PFSK-1 (cell line): ENCODE data around the gene DCTPP1.

Source experiments
- FOXP2 ChIP-seq: optimal IDR thresholded peaks from 2 replicates; pipeline ENCODE3; 2011; ENCODE audit warnings: borderline replicate concordance, control low read depth, inconsistent platforms; ENCODE audit not compliant: insufficient read depth; ENCODE audit errors: extremely low read length, extremely low read depth
- POLR2AphosphoS5 ChIP-seq: IDR thresholded peaks from 2 replicates; pipeline ENCODE4 v1.6.1; 2012; ENCODE audit warnings: low read depth, mild to moderate bottlenecking, control low read depth, low read length, moderate library complexity
- SIN3A ChIP-seq: IDR thresholded peaks from 2 replicates; pipeline ENCODE4 v1.6.1; 2012; ENCODE audit warnings: mild to moderate bottlenecking, low read length, moderate library complexity, borderline replicate concordance; ENCODE audit not compliant: insufficient read depth
- TAF1 ChIP-seq: IDR thresholded peaks from 2 replicates; pipeline ENCODE4 v1.6.1; 2012; ENCODE audit warnings: low read length, control low read depth, borderline replicate concordance; ENCODE audit not compliant: insufficient read depth
- TF ChIP-seq, protein P1 (sequence below), 2 experiments: IDR thresholded peaks; 2 replicates each; pipeline versions ENCODE4 v1.6.1 to v1.8.0; 2011 to 2012; ENCODE audit warnings: low read depth in 2 of 2, low read length in 2 of 2, control low read depth in 1 of 2, inconsistent platforms in 1 of 2, mild to moderate bottlenecking in 1 of 2, moderate library complexity in 1 of 2; ENCODE audit not compliant: insufficient read depth in 1 of 2

DNA sequence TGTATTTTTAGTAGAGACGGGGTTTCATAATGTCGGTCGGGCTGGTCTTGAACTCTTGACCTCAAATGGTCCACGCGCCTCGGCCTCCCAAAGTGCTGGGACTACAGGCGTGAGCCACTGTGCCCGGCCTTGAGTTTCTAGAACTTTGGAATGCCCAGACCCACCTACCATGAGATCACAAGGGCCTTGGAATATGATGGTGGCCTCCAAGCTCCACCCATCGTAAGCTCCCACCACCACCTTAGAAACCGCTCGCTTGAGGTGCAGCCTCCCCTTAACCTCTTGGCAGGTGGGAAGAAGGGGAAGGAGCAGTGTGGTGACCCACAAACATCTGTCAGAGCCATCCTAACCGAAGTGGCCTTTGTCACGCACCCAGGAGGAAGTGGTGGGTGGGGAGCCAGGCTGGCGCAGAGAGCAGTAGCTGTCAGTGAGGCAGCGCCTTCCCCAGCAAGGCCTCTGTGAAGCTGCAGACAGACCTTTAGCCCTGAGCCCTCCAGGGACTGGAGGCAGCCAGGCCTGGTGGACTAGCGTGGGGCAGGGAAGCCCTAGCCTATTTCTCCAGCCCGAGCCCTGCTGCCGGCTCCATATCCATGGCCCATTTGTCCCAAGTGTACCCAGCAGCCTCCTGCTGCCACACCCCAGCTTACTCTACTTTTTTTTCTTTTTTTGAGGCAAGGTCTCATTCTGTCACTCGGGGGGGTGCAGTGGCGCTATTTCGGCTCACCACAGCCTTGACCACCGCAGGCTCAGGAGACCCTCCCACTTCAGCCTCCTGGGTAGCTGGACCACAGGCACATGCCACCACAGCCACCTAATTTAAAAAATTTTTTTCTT, 28.9 kb upstream of the DCTPP1 start:
- TF ChIP-seq TAF1, result no peak
- no peak for TF ChIP-seq POLR2AphosphoS5
- TF ChIP-seq, protein P1, sequence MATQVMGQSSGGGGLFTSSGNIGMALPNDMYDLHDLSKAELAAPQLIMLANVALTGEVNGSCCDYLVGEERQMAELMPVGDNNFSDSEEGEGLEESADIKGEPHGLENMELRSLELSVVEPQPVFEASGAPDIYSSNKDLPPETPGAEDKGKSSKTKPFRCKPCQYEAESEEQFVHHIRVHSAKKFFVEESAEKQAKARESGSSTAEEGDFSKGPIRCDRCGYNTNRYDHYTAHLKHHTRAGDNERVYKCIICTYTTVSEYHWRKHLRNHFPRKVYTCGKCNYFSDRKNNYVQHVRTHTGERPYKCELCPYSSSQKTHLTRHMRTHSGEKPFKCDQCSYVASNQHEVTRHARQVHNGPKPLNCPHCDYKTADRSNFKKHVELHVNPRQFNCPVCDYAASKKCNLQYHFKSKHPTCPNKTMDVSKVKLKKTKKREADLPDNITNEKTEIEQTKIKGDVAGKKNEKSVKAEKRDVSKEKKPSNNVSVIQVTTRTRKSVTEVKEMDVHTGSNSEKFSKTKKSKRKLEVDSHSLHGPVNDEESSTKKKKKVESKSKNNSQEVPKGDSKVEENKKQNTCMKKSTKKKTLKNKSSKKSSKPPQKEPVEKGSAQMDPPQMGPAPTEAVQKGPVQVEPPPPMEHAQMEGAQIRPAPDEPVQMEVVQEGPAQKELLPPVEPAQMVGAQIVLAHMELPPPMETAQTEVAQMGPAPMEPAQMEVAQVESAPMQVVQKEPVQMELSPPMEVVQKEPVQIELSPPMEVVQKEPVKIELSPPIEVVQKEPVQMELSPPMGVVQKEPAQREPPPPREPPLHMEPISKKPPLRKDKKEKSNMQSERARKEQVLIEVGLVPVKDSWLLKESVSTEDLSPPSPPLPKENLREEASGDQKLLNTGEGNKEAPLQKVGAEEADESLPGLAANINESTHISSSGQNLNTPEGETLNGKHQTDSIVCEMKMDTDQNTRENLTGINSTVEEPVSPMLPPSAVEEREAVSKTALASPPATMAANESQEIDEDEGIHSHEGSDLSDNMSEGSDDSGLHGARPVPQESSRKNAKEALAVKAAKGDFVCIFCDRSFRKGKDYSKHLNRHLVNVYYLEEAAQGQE (IDR thresholded peaks at IDR 0.05; ENCODE audit: insufficient read depth in 1 of 2, low read depth in 2 of 2, low read length in 2 of 2), result no peak
- no peak for TF ChIP-seq SIN3A
- TF ChIP-seq FOXP2, result no peak
